IMR-90 (cell line): ENCODE data around the gene SLC26A8. TPM values are rescaled to one million over a fixed set of nuclear protein-coding genes. Genes with fewer than 3 reads are reported as not detected.

ENCODE experiments used
- ATAC-seq: fragments of 200-7000 bp; cut with Tn5 transposase; 2 replicates; pipeline ENCODE4 v1.9.1; 2020; ENCODE audit warnings: low read depth, mild to moderate bottlenecking, moderate library complexity
- BruUV-seq: library from RNA; stranded (reverse); fragments of 400-500 nt; replicated peaks from 2 replicates; lab custom pipeline; 2021; lab: Mats Ljungman, UMichigan
- CTCF ChIA-PET: fragments of 300-600 bp; formaldehyde crosslinking; extraction: SDS; loops from one replicate; lab custom pipeline; 2021; ENCODE audit warnings: antibody characterized with exemption; lab: Yijun Ruan, JAX
- POLR2A ChIA-PET: fragments of 300-600 bp; sonication (Branson Sonifier 250); formaldehyde crosslinking; loops from one replicate; lab custom pipeline; 2022; ENCODE audit warnings: antibody characterized with exemption; ENCODE audit not compliant: unreplicated experiment; lab: Charles Lee
- DNase-seq: peaks from one replicate; pipeline ENCODE4 v3.0.0; 2013
- H2AFZ ChIP-seq: replicated peaks from 2 replicates; pipeline ENCODE3; 2013; ENCODE audit warnings: low read length, mild to moderate bottlenecking; ENCODE audit not compliant: poor library complexity
- H2AK5ac ChIP-seq: 2 replicates; pipeline ENCODE4 v1.6.1; 2013; ENCODE audit warnings: low read depth, low read length, inconsistent platforms
- H2AK9ac ChIP-seq: replicated peaks from 2 replicates; pipeline ENCODE3; 2013; ENCODE audit warnings: mild to moderate bottlenecking, low read depth, low read length, moderate library complexity; ENCODE audit not compliant: poor library complexity
- H2BK120ac ChIP-seq: 2 replicates; pipeline ENCODE4 v1.6.1; 2013; ENCODE audit warnings: low read depth, low read length, inconsistent platforms
- H2BK15ac ChIP-seq: 3 replicates; pipeline ENCODE4 v1.6.1; 2013; ENCODE audit warnings: low read depth, low read length, inconsistent platforms
- H2BK20ac ChIP-seq: 2 replicates; pipeline ENCODE4 v1.6.1; 2013; ENCODE audit warnings: low read depth, mild to moderate bottlenecking, inconsistent platforms, low read length, moderate library complexity
- H2BK5ac ChIP-seq: 2 replicates; pipeline ENCODE4 v1.6.1; 2013; ENCODE audit warnings: mild to moderate bottlenecking, low read depth, low read length, inconsistent platforms; ENCODE audit not compliant: poor library complexity, severe bottlenecking
- H3K14ac ChIP-seq: replicated peaks from 2 replicates; pipeline ENCODE4 v1.6.1; 2013; ENCODE audit warnings: low read depth, low read length, inconsistent platforms
- H3K18ac ChIP-seq: 2 replicates; pipeline ENCODE4 v1.6.1; 2013; ENCODE audit warnings: low read depth, low read length, control low read depth
- H3K23ac ChIP-seq: 2 replicates; pipeline ENCODE4 v1.6.1; 2013; ENCODE audit warnings: low read depth, low read length, inconsistent platforms
- H3K27ac ChIP-seq: 2 replicates; pipeline ENCODE4 v1.5.1; 2013; ENCODE audit warnings: mild to moderate bottlenecking, control low read depth, low read length; ENCODE audit not compliant: insufficient read depth
- H3K27me3 ChIP-seq: 2 replicates; pipeline ENCODE4 v1.6.1; 2013; ENCODE audit warnings: low read length; ENCODE audit not compliant: control insufficient read depth, insufficient read depth
- H3K36me3 ChIP-seq: 2 replicates; pipeline ENCODE4 v1.6.1; 2013; ENCODE audit warnings: low read length, mixed read lengths; ENCODE audit not compliant: control insufficient read depth, insufficient read depth
- H3K4ac ChIP-seq: 2 replicates; pipeline ENCODE4 v1.6.1; 2013; ENCODE audit warnings: low read depth, low read length, inconsistent platforms
- H3K4me1 ChIP-seq: 2 replicates; pipeline ENCODE4 v1.6.1; 2013; ENCODE audit warnings: low read length, mixed read lengths; ENCODE audit not compliant: control insufficient read depth, insufficient read depth
- H3K4me2 ChIP-seq: 2 replicates; pipeline ENCODE4 v1.6.1; 2013; ENCODE audit warnings: low read depth, mild to moderate bottlenecking, control low read depth, low read length, moderate library complexity
- H3K4me3 ChIP-seq: 2 replicates; pipeline ENCODE4 v1.5.1; 2013; ENCODE audit warnings: low read depth, mild to moderate bottlenecking, control low read depth, low read length, moderate library complexity; ENCODE audit not compliant: insufficient read depth
- H3K56ac ChIP-seq: 2 replicates; pipeline ENCODE4 v1.6.1; 2013; ENCODE audit warnings: low read length, inconsistent platforms; ENCODE audit not compliant: insufficient read depth; ENCODE audit errors: extremely low read depth
- H3K79me1 ChIP-seq, 2 experiments: 2 replicates each; pipeline ENCODE4 v1.6.1; 2013; ENCODE audit warnings: low read length in 2 of 2, inconsistent platforms in 1 of 2, low read depth in 1 of 2
- H3K9ac ChIP-seq: 2 replicates; pipeline ENCODE4 v1.6.1; 2013; ENCODE audit warnings: low read depth, low read length, control low read depth
- H3K9me1 ChIP-seq: 2 replicates; pipeline ENCODE4 v1.6.1; 2013; ENCODE audit warnings: low read length, inconsistent platforms; ENCODE audit not compliant: insufficient read depth
- H3K9me3 ChIP-seq: 2 replicates; pipeline ENCODE4 v1.6.1; 2013; ENCODE audit warnings: low read length; ENCODE audit not compliant: control insufficient read depth, insufficient read depth
- H4K20me1 ChIP-seq: 2 replicates; pipeline ENCODE4 v1.6.1; 2013; ENCODE audit warnings: low read length, inconsistent platforms; ENCODE audit not compliant: insufficient read depth
- H4K5ac ChIP-seq: 2 replicates; pipeline ENCODE4 v1.6.1; 2013; ENCODE audit warnings: mild to moderate bottlenecking, low read depth, low read length, control low read depth
- H4K8ac ChIP-seq, 2 experiments: 2 replicates each; pipeline ENCODE4 v1.6.1; 2013; ENCODE audit warnings: low read depth in 2 of 2, low read length in 2 of 2, control low read depth in 1 of 2, inconsistent platforms in 1 of 2
- H4K91ac ChIP-seq: 2 replicates; pipeline ENCODE4 v1.6.1; 2013; ENCODE audit warnings: low read depth, low read length, inconsistent platforms; ENCODE audit not compliant: insufficient read depth
- NFE2L2 ChIP-seq: fragments of 150-350 bp; IDR thresholded peaks from 2 replicates; pipeline ENCODE4 v1.6.1; 2016; ENCODE audit warnings: low read depth, mild to moderate bottlenecking, low read length
- RAD21 ChIP-seq: IDR thresholded peaks from 2 replicates; pipeline ENCODE4 v1.6.1; 2012; ENCODE audit warnings: low read length, improper control_type of control experiment
- WGBS, 2 experiments: methylation state at CpG; one replicate each; pipeline versions ENCODE4 v1.1.5 to v1.1.7; 2013; ENCODE audit warnings: missing lambda C conversion rate in 2 of 2; ENCODE audit not compliant: insufficient read length in 1 of 2; ENCODE audit errors: extremely low coverage in 2 of 2; 5-methylcytosine and 5-hydroxymethylcytosine counted together
- dilution Hi-C: fragments of 300-500 bp; cut with HindIII; formaldehyde crosslinking; loops from one replicate; pipeline ENCODE4 v1.14.3; 2018; ENCODE audit warnings: low sequenced_read_pairs; ENCODE audit not compliant: unreplicated experiment
- in situ Hi-C: fragments of 300-500 bp; cut with MboI; formaldehyde crosslinking; loops from 3 replicates; pipeline ENCODE4 v1.14.3; 2019; ENCODE audit warnings: low sequenced_read_pairs, inconsistent platforms, mixed read lengths
- intact Hi-C: fragments of 100-400 bp; cut with micrococcal nuclease; formaldehyde crosslinking; loops from 2 replicates; pipeline ENCODE4 v1.10.0; 2022
- polyA plus RNA-seq, 3 experiments: library from polyadenylated mRNA; depleted of rRNA; stranded (reverse); fragments of >200 nt; gene quantifications; 2 replicates each; pipeline ENCODE4 v1.2.3, GENCODE V29; 2012; ENCODE audit warnings: low replicate concordance in 1 of 3
- total RNA-seq: library from RNA; depleted of rRNA; stranded (reverse); fragments of >200 nt; gene quantifications from 2 replicates; pipeline ENCODE4 v1.2.3, GENCODE V29; 2012

The SLC26A8 gene
- total and polyA plus RNA-seq, 2 of the 4 experiments (the other 2 are of a cell fraction): 0.07 TPM; not detected in 1

GRCh38 chr6:35948725-35949124 lies 75.7 kb downstream of the SLC26A8 start:
- Histone ChIP-seq H2AFZ (no peak overlapping the region), H3K4me3 (no peak overlapping the region), H3K27me3 (no peaks in the 10 kb centered on the region), H3K4me1 (peaks cover 3% of the 10 kb centered on the region; the same call in 1 of the 2 replicates), H3K36me3 (no peaks in the 10 kb centered on the region), H3K56ac (no peak overlapping the region), H2AK9ac (no peak overlapping the region), H2BK20ac (no peak overlapping the region), H3K23ac (no peak overlapping the region), H4K91ac (no peak overlapping the region), H3K9me1 (peaks cover 4% of the 10 kb centered on the region), H3K14ac (no peak overlapping the region), H4K20me1 (no peaks in the 10 kb centered on the region; the same call in 1 of the 2 replicates), H2AK5ac (no peak overlapping the region), H3K9ac (no peak overlapping the region), H3K4ac (no peak overlapping the region), H3K9me3 (no peaks in the 10 kb centered on the region), H3K79me1 (no peaks in the 10 kb centered on the region), H2BK5ac (no peak overlapping the region), H3K27ac (no peak overlapping the region), H2BK15ac (no peak overlapping the region), H3K4me2 (no peak overlapping the region), H4K5ac (no peak overlapping the region), H2BK120ac (no peak overlapping the region), H3K18ac (no peak overlapping the region), H4K8ac (no peak overlapping the region)
- in situ Hi-C loops: no loop called here
- 0 out of 2 replicates have a peak, but pooled peaks have one; percentile 7 for TF ChIP-seq RAD21
- no peak for TF ChIP-seq NFE2L2
- POLR2A ChIA-PET: no interaction called here
- CTCF ChIA-PET: no interaction called here
- dilution Hi-C loops: no loop called here
- DNase-seq: peak; percentile 12
- intact Hi-C loops: no loop called here
- no peak; the same call in 1 of the 2 replicates for ATAC-seq
- BruUV-seq: no TSS peak
- no CpG with 5 or more reads among the region's 1 CpG for WGBS, 2 experiments
